NT2/D1 (cell line): Measurements from ENCODE around the gene NME8.

ENCODE experiments used
- SUZ12 ChIP-seq: IDR thresholded peaks from 2 replicates; pipeline ENCODE4 v1.6.1; 2011; ENCODE audit not compliant: insufficient read length, insufficient read depth; ENCODE audit errors: extremely low read depth
- YY1 ChIP-seq: IDR thresholded peaks from 2 replicates; pipeline ENCODE4 v1.6.1; 2011; ENCODE audit not compliant: insufficient read length, insufficient read depth
- ZNF274 ChIP-seq: IDR thresholded peaks from 2 replicates; pipeline ENCODE4 v1.6.1; 2011; ENCODE audit warnings: mild to moderate bottlenecking, low read depth, low read length

GRCh38 chr7:37921876-37922275 is 73.5 kb downstream of the NME8 start:
- TF ChIP-seq YY1 (no peak), ZNF274 (no peak), SUZ12 (no peak)
